ENCODE data around the gene FYN. TPM values are rescaled to one million over a fixed set of nuclear protein-coding genes. Genes with fewer than 3 reads are reported as not detected.

The FYN gene
- total and polyA plus RNA-seq, 9 of the 15 experiments (the other 6 are each of a cell fraction or from before 2014, with no cell fraction given): 2.9 to 22.1 (median 11.4) TPM

GRCh38 chr6:111831408-111831807, 41.8 kb downstream of the FYN start (continued):
- TF ChIP-seq NR2C2 (CRISPR knock-in tag; IDR thresholded peaks at IDR 0.05) (no peak), NR2C2 (tag; IDR thresholded peaks at IDR 0.05) (no peak)

GRCh38 chr6:111829998-111830397, 43.3 kb downstream of the FYN start:
- BruUV-seq (replicated peaks): no TSS peak
- ChIA-PET CTCF (ENCODE audit: low intra/inter-chr PET ratio) (no interaction called here), POLR2A (interaction anchor here (0.6 to 1.0 kb wide), 2 partner anchors 15 to 29 kb away, joined by 3 read pairs; no protein-coding TSS in a partner anchor)
- FAIRE-seq (no peak), ATAC-seq (no peak), DNase-seq (ENCODE audit: extremely low read depth in 1 of 4, low spot score in 3 of 4) (no peak)
- in situ Hi-C loops (cut with MboI): no loop called here
- H3K27me3 ChIP-seq (ENCODE audit: control insufficient read depth in 2 of 2, insufficient read depth in 2 of 2, low read length in 2 of 2): peaks cover 0 to 19% of the 10 kb centered on the region in 2 experiments; a peak in 2 of 5 replicates
- H3K9ac ChIP-seq (ENCODE audit: insufficient read depth in 1 of 2, low read depth in 2 of 2, low read length in 2 of 2): no peak overlapping the region
- H3K4me2 ChIP-seq (ENCODE audit: insufficient read depth, low read length): no peak overlapping the region
- H2AFZ ChIP-seq (ENCODE audit: low read depth, low read length): no peak overlapping the region
- 0% methylated on average over 2 of the region's 2 CpGs for WGBS (ENCODE audit: insufficient coverage, low coverage, missing lambda C conversion rate)
- H3K79me2 ChIP-seq (ENCODE audit: control insufficient read depth, insufficient read depth, low read length): no peaks in the 10 kb centered on the region
- no peak overlapping the region for H3K4me3 ChIP-seq
- no peaks in the 10 kb centered on the region for H3K36me3 ChIP-seq (ENCODE audit: control insufficient read depth, insufficient read depth, low read length)
- no peak for TF ChIP-seq FOXP1 (CRISPR knock-in tag; IDR thresholded peaks at IDR 0.05)
- TF ChIP-seq MEF2D (tag; conservative IDR thresholded peaks at IDR 0.05; ENCODE audit: low read depth): no peak
- TF ChIP-seq, protein P1, sequence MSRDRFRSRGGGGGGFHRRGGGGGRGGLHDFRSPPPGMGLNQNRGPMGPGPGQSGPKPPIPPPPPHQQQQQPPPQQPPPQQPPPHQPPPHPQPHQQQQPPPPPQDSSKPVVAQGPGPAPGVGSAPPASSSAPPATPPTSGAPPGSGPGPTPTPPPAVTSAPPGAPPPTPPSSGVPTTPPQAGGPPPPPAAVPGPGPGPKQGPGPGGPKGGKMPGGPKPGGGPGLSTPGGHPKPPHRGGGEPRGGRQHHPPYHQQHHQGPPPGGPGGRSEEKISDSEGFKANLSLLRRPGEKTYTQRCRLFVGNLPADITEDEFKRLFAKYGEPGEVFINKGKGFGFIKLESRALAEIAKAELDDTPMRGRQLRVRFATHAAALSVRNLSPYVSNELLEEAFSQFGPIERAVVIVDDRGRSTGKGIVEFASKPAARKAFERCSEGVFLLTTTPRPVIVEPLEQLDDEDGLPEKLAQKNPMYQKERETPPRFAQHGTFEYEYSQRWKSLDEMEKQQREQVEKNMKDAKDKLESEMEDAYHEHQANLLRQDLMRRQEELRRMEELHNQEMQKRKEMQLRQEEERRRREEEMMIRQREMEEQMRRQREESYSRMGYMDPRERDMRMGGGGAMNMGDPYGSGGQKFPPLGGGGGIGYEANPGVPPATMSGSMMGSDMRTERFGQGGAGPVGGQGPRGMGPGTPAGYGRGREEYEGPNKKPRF (IDR thresholded peaks at IDR 0.05; ENCODE audit: low read depth, low read length): no peak
- TF ChIP-seq CBFB (CRISPR knock-in tag; IDR thresholded peaks at IDR 0.05): no peak
- no peak for TF ChIP-seq PHTF2 (CRISPR knock-in tag; IDR thresholded peaks at IDR 0.05)
- TF ChIP-seq POU5F1 (IDR thresholded peaks at IDR 0.05; ENCODE audit: borderline replicate concordance, low read depth, low read length, partially characterized antibody): no peak
- no peak for TF ChIP-seq ZNF124 (CRISPR knock-in tag; IDR thresholded peaks at IDR 0.05)
- no peak for TF ChIP-seq CCNT2 (IDR thresholded peaks at IDR 0.05; ENCODE audit: borderline replicate concordance, extremely low read depth, insufficient read length, low read depth, low read length)
- TF ChIP-seq HDAC1 (IDR thresholded peaks at IDR 0.05): no peak
- TF ChIP-seq HMBOX1 (IDR thresholded peaks at IDR 0.05): no peak
- H3K4me1 ChIP-seq (replicated peaks in 1 of 2; ENCODE audit: control insufficient read depth in 2 of 2, insufficient read depth in 2 of 2, low read length in 2 of 2): no peaks in the 10 kb centered on the region
- H3K9me1 ChIP-seq (ENCODE audit: control insufficient read depth, insufficient read depth, low read length): no peaks in the 10 kb centered on the region
- no peak overlapping the region for H3K27ac ChIP-seq (ENCODE audit: extremely low read depth, low read depth, low read length)
- no peaks in the 10 kb centered on the region for H4K20me1 ChIP-seq (replicated peaks; ENCODE audit: control insufficient read depth, insufficient read depth, low read length)
- intact Hi-C loops (cut with micrococcal nuclease): no loop called here
- H3K9me3 ChIP-seq (replicated peaks; ENCODE audit: control insufficient read depth, insufficient read depth, low read depth, low read length): no peaks in the 10 kb centered on the region

All from K562 (cell line).